Testis (tissue), 3 donors: ENCODE results near the gene MLYCD. TPM values are rescaled to one million over a fixed set of nuclear protein-coding genes. Genes with fewer than 3 reads are reported as not detected.

ENCODE experiments used
- DNase-seq: peaks from one replicate; pipeline ENCODE4 v3.0.0-alpha.2; 2019
- H3K27ac ChIP-seq, 2 donors: fragments of 200-600 bp; sonication (generic); one replicate each; pipeline ENCODE4 v1.5.1; 2019
- H3K27me3 ChIP-seq: fragments of 200-600 bp; sonication (generic); one replicate; pipeline ENCODE4 v1.5.1; 2019
- H3K36me3 ChIP-seq: fragments of 200-600 bp; sonication (generic); one replicate; pipeline ENCODE4 v1.5.1; 2017; ENCODE audit warnings: low read depth; ENCODE audit errors: missing control alignments
- H3K4me1 ChIP-seq: fragments of 200-600 bp; sonication (generic); one replicate; pipeline ENCODE4 v1.5.1; 2019
- H3K4me3 ChIP-seq, 2 donors: fragments of 200-600 bp; sonication (generic); one replicate each; pipeline ENCODE4 v1.5.1; 2017 to 2019
- H3K9me3 ChIP-seq: fragments of 200-600 bp; sonication (generic); one replicate; pipeline ENCODE4 v1.5.1; 2017
- POLR2A ChIP-seq: fragments of 450-650 bp; IDR thresholded peaks from one replicate; pipeline ENCODE4 v1.6.1; 2017; ENCODE audit warnings: antibody characterized with exemption, mild to moderate bottlenecking, moderate library complexity
- WGBS, 2 donors: methylation state at CpG; one replicate each; pipeline ENCODE4 v1.1.5; 2018; 5-methylcytosine and 5-hydroxymethylcytosine counted together
- intact Hi-C: fragments of 100-400 bp; cut with DNase I; formaldehyde crosslinking; loops from one replicate; pipeline ENCODE4 v1.15.1; 2023; ENCODE audit warnings: low total_unique reads
- polyA plus RNA-seq: library from polyadenylated mRNA; stranded (reverse); fragments of 350-450 nt; fragmentation: Illumina TruSeq; extraction: RNeasy Lipid Tissue Mini Kit (QIAGEN cat#74804); gene quantifications from one replicate; pipeline ENCODE4 v1.2.3, GENCODE V29; 2014; ENCODE audit warnings: low read depth, low replicate concordance; ENCODE audit not compliant: insufficient read depth
- total RNA-seq, 2 donors: library from RNA; depleted of rRNA; stranded (reverse); fragments of >200 nt; gene quantifications; one replicate each; pipeline ENCODE4 v1.2.3, GENCODE V29; 2016
- TF ChIP-seq, protein P1 (sequence below), 3 experiments: fragments of 450-650 bp in 2 of 3; fragments of 200-600 bp in 1 of 3; sonication (generic) in 1 of 3; IDR thresholded peaks; one replicate each; pipeline ENCODE4 v1.5.1; 2016 to 2019; ENCODE audit warnings: antibody characterized with exemption in 3 of 3, mild to moderate bottlenecking in 2 of 3, moderate library complexity in 1 of 3

Gene MLYCD
- total and polyA plus RNA-seq, 3 donors from 2014 or later = 4.5 to 22.1 (median 15.1) TPM

DNA sequence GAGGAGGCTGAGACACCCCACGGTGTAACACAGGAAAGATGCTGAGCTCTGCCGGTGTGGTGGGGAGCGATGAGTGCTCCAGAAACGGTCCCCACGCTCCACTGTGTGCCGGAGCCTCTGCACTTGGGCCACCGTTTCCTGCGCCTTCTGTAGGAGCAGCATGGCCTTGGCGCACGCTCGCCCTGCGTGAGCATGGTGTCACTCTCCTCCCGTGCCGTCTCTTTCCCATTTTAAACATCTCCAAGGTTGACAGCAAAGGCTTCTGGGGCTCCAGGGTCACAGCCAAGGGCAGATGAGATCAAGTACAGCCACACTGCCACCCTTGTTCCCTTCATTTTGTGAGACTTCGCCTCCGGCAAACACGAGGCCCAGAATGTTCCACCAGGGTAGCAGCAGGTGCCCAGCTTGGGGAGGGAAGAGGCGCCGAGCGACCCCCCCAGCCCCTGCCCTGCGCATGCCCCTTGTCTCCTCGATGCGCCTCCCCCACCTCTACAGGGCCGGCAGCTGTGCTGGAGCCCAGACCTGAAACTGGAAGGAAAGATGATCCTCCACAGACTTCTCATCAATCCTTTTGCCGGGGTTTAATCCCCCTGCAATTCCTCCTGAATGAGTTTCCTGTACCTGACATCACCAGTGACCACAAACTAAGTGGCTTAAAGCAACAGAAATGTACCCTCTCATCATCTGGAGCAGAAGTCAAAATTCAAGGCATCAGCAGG lies 34.2 kb downstream of the MLYCD start:
- no peak for DNase-seq
- peaks cover 7% of the 10 kb centered on the region for H3K4me1 ChIP-seq
- no peak overlapping the region for H3K4me3 ChIP-seq
- no peak for TF ChIP-seq POLR2A
- TF ChIP-seq, protein P1, sequence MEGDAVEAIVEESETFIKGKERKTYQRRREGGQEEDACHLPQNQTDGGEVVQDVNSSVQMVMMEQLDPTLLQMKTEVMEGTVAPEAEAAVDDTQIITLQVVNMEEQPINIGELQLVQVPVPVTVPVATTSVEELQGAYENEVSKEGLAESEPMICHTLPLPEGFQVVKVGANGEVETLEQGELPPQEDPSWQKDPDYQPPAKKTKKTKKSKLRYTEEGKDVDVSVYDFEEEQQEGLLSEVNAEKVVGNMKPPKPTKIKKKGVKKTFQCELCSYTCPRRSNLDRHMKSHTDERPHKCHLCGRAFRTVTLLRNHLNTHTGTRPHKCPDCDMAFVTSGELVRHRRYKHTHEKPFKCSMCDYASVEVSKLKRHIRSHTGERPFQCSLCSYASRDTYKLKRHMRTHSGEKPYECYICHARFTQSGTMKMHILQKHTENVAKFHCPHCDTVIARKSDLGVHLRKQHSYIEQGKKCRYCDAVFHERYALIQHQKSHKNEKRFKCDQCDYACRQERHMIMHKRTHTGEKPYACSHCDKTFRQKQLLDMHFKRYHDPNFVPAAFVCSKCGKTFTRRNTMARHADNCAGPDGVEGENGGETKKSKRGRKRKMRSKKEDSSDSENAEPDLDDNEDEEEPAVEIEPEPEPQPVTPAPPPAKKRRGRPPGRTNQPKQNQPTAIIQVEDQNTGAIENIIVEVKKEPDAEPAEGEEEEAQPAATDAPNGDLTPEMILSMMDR (IDR thresholded peaks at IDR 0.05) = no peak
- WGBS, 2 donors = 85% methylated on average over 22 to 25 of the region's 25 CpGs
- no peaks in the 10 kb centered on the region for H3K36me3 ChIP-seq
- H3K27me3 ChIP-seq = no peaks in the 10 kb centered on the region
- intact Hi-C loops = no loop called here
- no peaks in the 10 kb centered on the region for H3K9me3 ChIP-seq
- no peak overlapping the region for H3K27ac ChIP-seq

DNA sequence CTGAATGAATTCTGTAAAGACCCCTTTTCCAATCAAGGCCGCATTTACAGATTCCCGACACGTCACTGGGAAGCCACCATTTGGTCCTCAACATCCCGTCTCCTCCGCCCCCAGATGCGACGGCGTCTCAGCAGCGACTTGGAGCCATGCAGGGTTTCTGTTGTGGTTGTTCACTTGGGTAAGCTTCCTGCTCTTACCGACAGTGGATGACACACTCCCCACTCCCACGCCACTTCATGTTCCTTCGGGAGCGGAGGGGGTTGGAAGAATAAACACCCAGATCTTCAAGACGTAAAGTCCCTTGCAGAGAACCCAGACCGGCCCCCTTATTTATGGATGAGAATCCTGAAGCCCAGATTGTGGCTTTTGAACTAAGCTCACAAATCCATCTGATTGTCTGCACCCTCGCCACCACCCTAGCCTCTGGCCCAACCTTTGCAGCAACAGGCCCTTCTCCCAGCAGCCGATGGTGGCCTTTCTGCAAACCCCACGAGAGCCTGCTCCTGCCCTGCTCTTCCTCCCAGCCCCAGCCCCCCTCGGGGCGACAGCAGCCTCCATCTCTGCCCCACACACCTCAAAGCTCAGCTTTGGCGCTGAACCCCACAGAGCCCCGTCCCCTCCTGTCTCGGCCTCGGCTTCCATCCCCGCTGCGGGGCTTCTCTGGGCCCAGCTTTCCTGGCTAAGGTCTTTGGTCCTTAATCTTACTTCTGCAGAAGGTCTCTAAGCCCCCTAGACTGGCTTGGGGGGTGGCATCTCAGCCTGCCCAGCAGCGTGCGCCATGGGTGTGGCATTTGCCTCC lies 35.2 kb downstream of the MLYCD start:
- Histone ChIP-seq H3K27me3 (no peaks in the 10 kb centered on the region), H3K27ac (no peak overlapping the region), H3K36me3 (no peaks in the 10 kb centered on the region), H3K4me1 (peaks cover 7% of the 10 kb centered on the region), H3K4me3 (no peak overlapping the region), H3K9me3 (no peaks in the 10 kb centered on the region)
- no peak for DNase-seq
- 84 to 87% methylated on average over 26 to 28 of the region's 28 CpGs for WGBS, 2 donors
- intact Hi-C loops = no loop called here
- no peak for TF ChIP-seq POLR2A
- TF ChIP-seq, protein P1 (IDR thresholded peaks at IDR 0.05) = no peak

DNA sequence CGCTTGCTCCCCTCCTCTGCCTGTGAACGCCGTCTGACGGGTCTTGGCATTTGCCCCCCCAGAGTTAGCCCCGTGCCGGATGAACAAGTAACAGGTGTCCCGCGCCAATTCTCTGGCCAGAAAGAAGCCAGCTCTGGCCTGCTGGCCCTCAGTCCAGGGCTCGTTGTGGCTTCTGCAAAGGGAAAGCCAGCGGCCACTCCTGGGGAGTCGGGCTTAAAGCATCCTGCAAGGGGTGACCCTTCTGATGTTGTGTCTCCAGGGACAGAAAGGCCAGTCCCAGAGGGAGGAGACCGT lies 35.7 kb downstream of the MLYCD start:
- H3K36me3 ChIP-seq = no peaks in the 10 kb centered on the region
- intact Hi-C loops = no loop called here
- 72 to 81% methylated on average over 6 to 12 of the region's 12 CpGs for WGBS, 2 donors

DNA sequence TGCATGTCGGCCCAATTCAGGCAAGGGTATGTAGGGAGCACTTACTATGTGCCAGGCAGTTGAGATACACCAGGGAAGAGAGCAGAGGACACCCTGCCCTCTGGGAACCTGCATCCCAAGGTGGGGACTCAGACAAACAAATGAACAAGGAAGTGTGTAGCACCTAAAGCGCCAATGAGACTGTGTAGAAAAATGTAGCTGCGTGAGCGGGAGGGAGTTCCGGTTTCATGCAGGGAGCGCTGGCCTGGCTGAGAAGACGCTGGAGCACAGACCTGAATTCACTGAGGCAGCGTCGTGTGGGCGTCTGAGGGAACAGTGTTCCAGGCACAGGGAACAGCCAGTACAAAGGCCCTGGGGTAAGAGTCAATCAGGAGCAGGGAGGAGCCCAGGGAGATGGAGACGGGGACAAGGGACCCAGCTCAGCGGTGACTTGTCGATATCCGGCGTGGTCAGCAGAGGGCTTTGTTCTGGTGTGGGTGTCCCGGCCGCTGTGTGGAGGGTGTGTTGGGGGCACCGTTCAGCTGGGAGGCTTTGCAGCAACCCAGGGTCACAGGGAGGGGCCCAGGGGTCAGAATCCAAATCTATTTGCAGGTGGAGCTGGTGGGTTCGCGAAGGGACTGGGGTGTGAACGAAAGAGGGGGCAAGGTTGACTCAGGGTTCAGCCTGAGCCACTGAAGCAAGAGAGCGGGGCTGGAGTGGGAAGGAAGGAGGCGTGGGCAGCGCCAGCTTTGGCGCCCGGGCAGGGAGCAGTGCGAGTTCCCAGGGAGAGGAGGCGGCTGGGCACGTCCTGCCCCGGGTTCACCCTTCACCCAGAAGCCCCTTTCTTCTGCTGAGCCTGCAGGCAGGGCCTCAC lies 36.3 kb downstream of the MLYCD start:
- no peak for DNase-seq
- 89 to 92% methylated on average over 28 to 29 of the region's 30 CpGs for WGBS, 2 donors
- H3K4me3 ChIP-seq = no peak overlapping the region
- intact Hi-C loops = no loop called here
- TF ChIP-seq POLR2A = no peak
- TF ChIP-seq, protein P1 (IDR thresholded peaks at IDR 0.05) = no peak
- no peaks in the 10 kb centered on the region for H3K27me3 ChIP-seq
- H3K36me3 ChIP-seq = no peaks in the 10 kb centered on the region
- no peaks in the 10 kb centered on the region for H3K9me3 ChIP-seq
- peaks cover 5% of the 10 kb centered on the region for H3K4me1 ChIP-seq
- no peak overlapping the region for H3K27ac ChIP-seq

More for the DNA sequence above, 35.7 kb downstream of the MLYCD start:
- Histone ChIP-seq H3K27me3 (no peaks in the 10 kb centered on the region), H3K4me3 (no peak overlapping the region), H3K4me1 (peaks cover 7% of the 10 kb centered on the region), H3K27ac (no peak overlapping the region), H3K9me3 (no peaks in the 10 kb centered on the region)
- no peak for TF ChIP-seq POLR2A
- TF ChIP-seq, protein P1 (IDR thresholded peaks at IDR 0.05) = no peak
- DNase-seq = no peak
